Frontal cortex (tissue), 1 donor: ENCODE results near the gene MS4A7. TPM values are rescaled to one million over a fixed set of nuclear protein-coding genes. Genes with fewer than 3 reads are reported as not detected.

Experiments
- total RNA-seq: library from RNA; depleted of rRNA; stranded (reverse); fragments of >200 nt; gene quantifications from one replicate; pipeline ENCODE4 v1.2.3, GENCODE V29; 2014

The MS4A7 gene
- total RNA-seq, 1 donor from 2014 or later = 1.2 TPM

Other genes with a start within 250 kb of the MS4A7 start
- gene MS4A6A, start 195.4 kb upstream of the MS4A7 start, total RNA-seq = 2.4 TPM
- gene MS4A4E, start 135.4 kb upstream of the MS4A7 start, total RNA-seq = not detected
- gene MS4A4A, start 97.9 kb upstream of the MS4A7 start, total RNA-seq = 2.0 TPM
- gene MS4A6E, start 51.3 kb upstream of the MS4A7 start, total RNA-seq = not detected
- not detected for gene MS4A14, start 17.9 kb downstream of the MS4A7 start, total RNA-seq
- gene MS4A5, start 51.0 kb downstream of the MS4A7 start, total RNA-seq = not detected
- under 0.01 TPM for gene MS4A1, start 77.3 kb downstream of the MS4A7 start, total RNA-seq
- not detected for gene MS4A12, start 114.2 kb downstream of the MS4A7 start, total RNA-seq
- not detected for gene MS4A13, start 136.9 kb downstream of the MS4A7 start, total RNA-seq